HepG2 (cell line): ENCODE results near the gene UBE2O. TPM values are rescaled to one million over a fixed set of nuclear protein-coding genes. Genes with fewer than 3 reads are reported as not detected.

Source experiments
- CEBPG ChIP-seq: IDR thresholded peaks from 2 replicates; pipeline ENCODE4 v1.6.1; 2016
- DBP ChIP-seq: sonication (generic); formaldehyde crosslinking; IDR thresholded peaks from 2 replicates; pipeline ENCODE4 v1.4.0; 2020; ENCODE audit warnings: missing genetic modification reagents; ENCODE audit errors: not compliant biosample characterization
- ELF3 ChIP-seq: IDR thresholded peaks from 2 replicates; pipeline ENCODE4 v1.6.1; 2016; ENCODE audit warnings: missing genetic modification reagents, missing compliant biosample characterization
- FOXC1 ChIP-seq: sonication (generic); formaldehyde crosslinking; IDR thresholded peaks from 2 replicates; pipeline ENCODE4 v1.8.0; 2022; ENCODE audit warnings: mild to moderate bottlenecking, missing genetic modification reagents, borderline replicate concordance
- GPBP1L1 ChIP-seq: sonication (generic); formaldehyde crosslinking; IDR thresholded peaks from 2 replicates; pipeline ENCODE4 v1.5.0; 2020; ENCODE audit warnings: mild to moderate bottlenecking, missing genetic modification reagents
- HBP1 ChIP-seq: IDR thresholded peaks from 2 replicates; pipeline ENCODE4 v1.6.1; 2016; ENCODE audit warnings: low read depth, control low read depth
- KDM5B ChIP-seq: sonication (generic); formaldehyde crosslinking; IDR thresholded peaks from 2 replicates; pipeline ENCODE4 v1.4.0; 2020; ENCODE audit warnings: missing genetic modification reagents, mild to moderate bottlenecking, borderline replicate concordance
- PAWR ChIP-seq: sonication (generic); formaldehyde crosslinking; IDR thresholded peaks from 2 replicates; pipeline ENCODE4 v1.4.0; 2020; ENCODE audit warnings: missing genetic modification reagents, mild to moderate bottlenecking, borderline replicate concordance
- SKI ChIP-seq: fragments of 450-650 bp; IDR thresholded peaks from one replicate; pipeline ENCODE4 v1.6.1; 2018; ENCODE audit warnings: mild to moderate bottlenecking; ENCODE audit not compliant: partially characterized antibody
- SPEN ChIP-seq: sonication (generic); formaldehyde crosslinking; IDR thresholded peaks from 2 replicates; pipeline ENCODE4 v1.5.1; 2020; ENCODE audit warnings: low read depth, mild to moderate bottlenecking, missing genetic modification reagents
- ZHX2 ChIP-seq, 2 experiments: sonication (generic) in 1 of 2; formaldehyde crosslinking in 1 of 2; IDR thresholded peaks; 2 replicates each; pipeline versions ENCODE4 v1.6.1 to v1.9.0; 2014 to 2022; ENCODE audit warnings: antibody characterized with exemption in 1 of 2, borderline replicate concordance in 1 of 2, inconsistent platforms in 1 of 2, low read depth in 1 of 2, missing genetic modification reagents in 1 of 2
- ZNF337 ChIP-seq: sonication (generic); formaldehyde crosslinking; IDR thresholded peaks from 2 replicates; pipeline ENCODE4 v1.5.1; 2020; ENCODE audit warnings: missing genetic modification reagents, low read depth, mild to moderate bottlenecking, borderline replicate concordance
- ZNF503 ChIP-seq: sonication (generic); formaldehyde crosslinking; IDR thresholded peaks from 2 replicates; pipeline ENCODE4 v1.4.0; 2020; ENCODE audit warnings: missing genetic modification reagents
- ZNF629 ChIP-seq: sonication (generic); formaldehyde crosslinking; conservative IDR thresholded peaks from 2 replicates; pipeline ENCODE4 v1.5.0; 2020; ENCODE audit warnings: missing genetic modification reagents
- ZNF724P ChIP-seq: sonication (generic); formaldehyde crosslinking; IDR thresholded peaks from 2 replicates; pipeline ENCODE4 v1.8.0; 2022; ENCODE audit warnings: missing genetic modification reagents, borderline replicate concordance
- polyA plus RNA-seq, 8 experiments: library from polyadenylated mRNA; depleted of rRNA in 3 of 8; stranded (reverse) in 7 of 8; unstranded in 1 of 8; fragments of >200 nt; fragmentation: Illumina TruSeq in 4 of 8; extraction: Trizol in 4 of 8; gene quantifications; 2 replicates each; pipeline versions ENCODE4 v1.2.1 to v1.2.3, GENCODE V29; 2011 to 2016; ENCODE audit warnings: low read depth in 4 of 8, missing spikeins in 1 of 8, mixed read lengths in 1 of 8; ENCODE audit not compliant: insufficient read depth in 1 of 8
- total RNA-seq, 5 experiments: library from RNA; depleted of rRNA; stranded (reverse); fragments of >200 nt; fragmentation: Illumina TruSeq; extraction: Trizol; gene quantifications; 2 replicates each; pipeline ENCODE4 v1.2.3, GENCODE V29; 2016; ENCODE audit warnings: low read depth in 1 of 5

UBE2O gene
- total and polyA plus RNA-seq, 2 of the 13 experiments (the other 11 are each of a cell fraction or from before 2014, with no cell fraction given): 21.5 to 23.5 TPM

- TF ChIP-seq ZNF337 (no peak), SPEN (CRISPR knock-in tag) (peak; percentile 81), FOXC1 (CRISPR knock-in tag) (peak; percentile 93), HBP1 (CRISPR knock-in tag) (no peak; the same call in none of the 2 replicates), DBP (CRISPR knock-in tag) (no peak), ZNF629 (CRISPR knock-in tag) (no peak; the same call in 1 of the 2 replicates), ZHX2 (IDR thresholded peaks at IDR 0.05; ENCODE audit: low read depth) (no peak), ZHX2 (CRISPR knock-in tag; IDR thresholded peaks at IDR 0.05; ENCODE audit: borderline replicate concordance) (no peak), PAWR (CRISPR knock-in tag) (no peak), CEBPG (CRISPR knock-in tag) (0 out of 2 replicates have a peak, but pooled peaks have one; percentile 5), KDM5B (CRISPR knock-in tag) (peak; percentile 40; the same call in 1 of the 2 replicates), GPBP1L1 (CRISPR knock-in tag) (no peak), ZNF503 (CRISPR knock-in tag) (no peak), ZNF724P (CRISPR knock-in tag) (0 out of 2 replicates have a peak, but pooled peaks have one; percentile 34), SKI (peak; percentile 71), ELF3 (CRISPR knock-in tag) (peak; percentile 29; the same call in 1 of the 2 replicates)
Observed at GRCh38 chr17:76497979-76498875, 45.3 kb upstream of the UBE2O start (continued).
